Vagina (tissue), 2 donors: ENCODE results near the gene GAS2L1.

Experiments
- POLR2A ChIP-seq, 2 donors: fragments of 450-650 bp; IDR thresholded peaks; one replicate each; pipeline ENCODE4 v1.6.1; 2017; ENCODE audit warnings: antibody characterized with exemption in 2 of 2, mild to moderate bottlenecking in 2 of 2, moderate library complexity in 2 of 2
- TF ChIP-seq, protein P1 (sequence below), 3 experiments: fragments of 450-650 bp in 2 of 3; fragments of 200-600 bp in 1 of 3; sonication (generic) in 1 of 3; IDR thresholded peaks; one replicate each; pipeline ENCODE4 v1.5.1; 2017 to 2019; ENCODE audit warnings: antibody characterized with exemption in 3 of 3, mild to moderate bottlenecking in 2 of 3, moderate library complexity in 2 of 3

DNA sequence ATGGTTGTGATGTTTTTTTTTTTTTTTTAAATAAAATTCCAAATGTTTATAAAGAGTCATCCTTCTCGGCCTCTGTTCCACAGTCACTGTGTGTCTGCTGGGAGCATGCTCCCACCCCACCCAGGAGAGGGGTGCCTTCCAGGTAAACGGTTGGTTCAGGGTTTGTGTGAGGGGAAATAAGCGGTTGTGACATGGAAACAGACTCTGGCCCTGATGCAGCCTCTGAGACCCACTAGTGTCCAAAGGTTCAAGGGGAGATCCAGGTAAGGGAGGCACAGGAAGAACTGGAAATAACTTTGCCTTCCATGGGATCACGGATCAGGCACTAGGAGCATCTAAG, 6.0 kb upstream of the GAS2L1 start:
- no peak for TF ChIP-seq POLR2A (IDR thresholded peaks at IDR 0.05)
- TF ChIP-seq, protein P1, sequence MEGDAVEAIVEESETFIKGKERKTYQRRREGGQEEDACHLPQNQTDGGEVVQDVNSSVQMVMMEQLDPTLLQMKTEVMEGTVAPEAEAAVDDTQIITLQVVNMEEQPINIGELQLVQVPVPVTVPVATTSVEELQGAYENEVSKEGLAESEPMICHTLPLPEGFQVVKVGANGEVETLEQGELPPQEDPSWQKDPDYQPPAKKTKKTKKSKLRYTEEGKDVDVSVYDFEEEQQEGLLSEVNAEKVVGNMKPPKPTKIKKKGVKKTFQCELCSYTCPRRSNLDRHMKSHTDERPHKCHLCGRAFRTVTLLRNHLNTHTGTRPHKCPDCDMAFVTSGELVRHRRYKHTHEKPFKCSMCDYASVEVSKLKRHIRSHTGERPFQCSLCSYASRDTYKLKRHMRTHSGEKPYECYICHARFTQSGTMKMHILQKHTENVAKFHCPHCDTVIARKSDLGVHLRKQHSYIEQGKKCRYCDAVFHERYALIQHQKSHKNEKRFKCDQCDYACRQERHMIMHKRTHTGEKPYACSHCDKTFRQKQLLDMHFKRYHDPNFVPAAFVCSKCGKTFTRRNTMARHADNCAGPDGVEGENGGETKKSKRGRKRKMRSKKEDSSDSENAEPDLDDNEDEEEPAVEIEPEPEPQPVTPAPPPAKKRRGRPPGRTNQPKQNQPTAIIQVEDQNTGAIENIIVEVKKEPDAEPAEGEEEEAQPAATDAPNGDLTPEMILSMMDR (IDR thresholded peaks at IDR 0.05), result no peak
